Ectodermal cell (in vitro differentiated cells): ENCODE measurements around the gene DNAH7.

Source experiments
- H3K27ac ChIP-seq: 2 replicates; pipeline ENCODE4 v1.7.0; 2013; ENCODE audit warnings: mild to moderate bottlenecking, low read depth, low read length; ENCODE audit not compliant: insufficient read depth, poor library complexity, severe bottlenecking
- H3K27me3 ChIP-seq: 2 replicates; pipeline ENCODE4 v1.7.0; 2013; ENCODE audit warnings: mild to moderate bottlenecking, low read length; ENCODE audit not compliant: insufficient read depth, control insufficient read depth, poor library complexity, severe bottlenecking
- H3K36me3 ChIP-seq: one replicate; pipeline ENCODE4 v1.7.0; 2013; ENCODE audit warnings: low read length; ENCODE audit not compliant: control insufficient read depth, insufficient read depth
- H3K4me1 ChIP-seq: one replicate; pipeline ENCODE4 v1.7.0; 2013; ENCODE audit warnings: low read length; ENCODE audit not compliant: control insufficient read depth, insufficient read depth
- H3K4me3 ChIP-seq: 2 replicates; pipeline ENCODE4 v1.7.0; 2013; ENCODE audit warnings: low read depth, low read length, control low read depth; ENCODE audit not compliant: insufficient read depth
- H3K9me3 ChIP-seq: 2 replicates; pipeline ENCODE4 v1.7.0; 2013; ENCODE audit warnings: mild to moderate bottlenecking, low read length, moderate library complexity; ENCODE audit not compliant: control insufficient read depth
- WGBS, 2 experiments: methylation state at CpG; one replicate each; pipeline ENCODE4 v1.1.7; 2013; ENCODE audit warnings: missing lambda C conversion rate in 2 of 2; 5-methylcytosine and 5-hydroxymethylcytosine counted together

Gene DNAH7

GRCh38 chr2:195842932-195843331, 225.7 kb downstream of the DNAH7 start:
- no peaks in the 10 kb centered on the region for H3K4me1 ChIP-seq
- no peak overlapping the region for H3K4me3 ChIP-seq
- H3K27me3 ChIP-seq = no peaks in the 10 kb centered on the region
- WGBS, 2 experiments = 91 to 92% methylated on average over 3 of the region's 3 CpGs
- H3K9me3 ChIP-seq = no peaks in the 10 kb centered on the region
- no peaks in the 10 kb centered on the region for H3K36me3 ChIP-seq
- H3K27ac ChIP-seq = no peak overlapping the region

- no peaks in the 10 kb centered on the region for H3K4me1 ChIP-seq
- 80 to 100% methylated on average over 1 of the region's 1 CpG for WGBS, 2 experiments
- H3K36me3 ChIP-seq = no peaks in the 10 kb centered on the region
- H3K27ac ChIP-seq = no peak overlapping the region
- H3K4me3 ChIP-seq = no peak overlapping the region
- H3K9me3 ChIP-seq = no peaks in the 10 kb centered on the region
- H3K27me3 ChIP-seq = no peaks in the 10 kb centered on the region
These were observed 230.6 kb downstream of the DNAH7 start for GRCh38 chr2:195838002-195838401.

- H3K4me3 ChIP-seq = no peak overlapping the region
- no peaks in the 10 kb centered on the region for H3K27me3 ChIP-seq
- no peak overlapping the region for H3K27ac ChIP-seq
- no peaks in the 10 kb centered on the region for H3K36me3 ChIP-seq
- WGBS, 2 experiments = 89 to 90% methylated on average over 2 of the region's 2 CpGs
- no peaks in the 10 kb centered on the region for H3K9me3 ChIP-seq
- H3K4me1 ChIP-seq = peaks cover 4% of the 10 kb centered on the region
These were observed 232.6 kb downstream of the DNAH7 start for GRCh38 chr2:195836002-195836401.

- no peaks in the 10 kb centered on the region for H3K27me3 ChIP-seq
- H3K4me1 ChIP-seq = peaks cover 8% of the 10 kb centered on the region
- H3K36me3 ChIP-seq = no peaks in the 10 kb centered on the region
- H3K27ac ChIP-seq = no peak overlapping the region
- H3K9me3 ChIP-seq = no peaks in the 10 kb centered on the region
- H3K4me3 ChIP-seq = no peak overlapping the region
- 100% methylated on average over 1 of the region's 1 CpG for WGBS, 2 experiments
These were observed 233.8 kb downstream of the DNAH7 start for GRCh38 chr2:195834836-195835235.

- WGBS, 2 experiments = 17 to 40% methylated on average over 1 to 2 of the region's 3 CpGs
- Histone ChIP-seq H3K27ac (no peak overlapping the region), H3K4me1 (peaks cover 8% of the 10 kb centered on the region), H3K4me3 (no peak overlapping the region), H3K36me3 (no peaks in the 10 kb centered on the region), H3K27me3 (no peaks in the 10 kb centered on the region), H3K9me3 (no peaks in the 10 kb centered on the region)
These were observed 237.4 kb downstream of the DNAH7 start for GRCh38 chr2:195830968-195831950.

- Histone ChIP-seq H3K4me1 (no peaks in the 10 kb centered on the region), H3K27me3 (no peaks in the 10 kb centered on the region), H3K9me3 (no peaks in the 10 kb centered on the region), H3K27ac (no peak overlapping the region), H3K4me3 (no peak overlapping the region), H3K36me3 (no peaks in the 10 kb centered on the region)
- 93% methylated on average over 1 of the region's 2 CpGs; no CpG with 5 or more reads in 1 of the 2 experiments for WGBS, 2 experiments
These were observed 244.2 kb downstream of the DNAH7 start for GRCh38 chr2:195824478-195824877.

- Histone ChIP-seq H3K4me1 (no peaks in the 10 kb centered on the region), H3K27me3 (no peaks in the 10 kb centered on the region), H3K27ac (no peak overlapping the region), H3K4me3 (no peak overlapping the region), H3K36me3 (no peaks in the 10 kb centered on the region), H3K9me3 (no peaks in the 10 kb centered on the region)
- 98 to 100% methylated on average over 2 to 3 of the region's 3 CpGs for WGBS, 2 experiments
These were observed 245.4 kb downstream of the DNAH7 start for GRCh38 chr2:195823206-195823605.

- 76 to 86% methylated on average over 4 to 5 of the region's 5 CpGs for WGBS, 2 experiments
- no peaks in the 10 kb centered on the region for H3K27me3 ChIP-seq
- H3K4me3 ChIP-seq = no peak overlapping the region
- H3K27ac ChIP-seq = no peak overlapping the region
- H3K9me3 ChIP-seq = no peaks in the 10 kb centered on the region
- H3K36me3 ChIP-seq = no peaks in the 10 kb centered on the region
- H3K4me1 ChIP-seq = no peaks in the 10 kb centered on the region
These were observed 247.1 kb downstream of the DNAH7 start for GRCh38 chr2:195821566-195821932.

GRCh38 chr2:195820867-195821565, 247.6 kb downstream of the DNAH7 start:
- H3K9me3 ChIP-seq = no peaks in the 10 kb centered on the region
- WGBS, 2 experiments = 87 to 88% methylated on average over 3 of the region's 3 CpGs
- H3K27me3 ChIP-seq = no peaks in the 10 kb centered on the region
- H3K4me3 ChIP-seq = no peak overlapping the region
- no peaks in the 10 kb centered on the region for H3K36me3 ChIP-seq
- no peaks in the 10 kb centered on the region for H3K4me1 ChIP-seq
- H3K27ac ChIP-seq = no peak overlapping the region

GRCh38 chr2:195820373-195820772, 248.3 kb downstream of the DNAH7 start:
- H3K9me3 ChIP-seq = no peaks in the 10 kb centered on the region
- no peak overlapping the region for H3K27ac ChIP-seq
- WGBS, 2 experiments = 90% methylated on average over 3 of the region's 3 CpGs; no CpG with 5 or more reads in 1 of the 2 experiments

More at GRCh38 chr2:195820373-195820772, 248.3 kb downstream of the DNAH7 start:
- Histone ChIP-seq H3K36me3 (no peaks in the 10 kb centered on the region), H3K4me1 (no peaks in the 10 kb centered on the region), H3K27me3 (no peaks in the 10 kb centered on the region), H3K4me3 (no peak overlapping the region)
